ENCODE data around the gene TMEM106B.

- TF ChIP-seq CTCF (IDR thresholded peaks at IDR 0.05) (no peak), POLR2A (IDR thresholded peaks at IDR 0.05) (no peak)
Observed at GRCh38 chr7:12233175-12233574, 22.1 kb downstream of the TMEM106B start.
